Posterior vena cava (tissue), 2 donors: Measurements from ENCODE around the gene PDGFD. TPM values are rescaled to one million over a fixed set of nuclear protein-coding genes. Genes with fewer than 3 reads are reported as not detected.

Experiments
- DNase-seq: peaks from one replicate; pipeline ENCODE4 v3.0.0-alpha.2; 2020; ENCODE audit warnings: low spot score
- intact Hi-C, 2 donors: fragments of 100-400 bp; cut with DNase I; formaldehyde crosslinking; loops; one replicate each; pipeline versions ENCODE4 v1.14.1 to v1.14.2; 2022 to 2023
- total RNA-seq, 2 donors: library from RNA; stranded (reverse); fragmentation: NEBNext Ultra II Directional; extraction: Animal tissue kit (Norgen Biotek cat#: 25700); gene quantifications; one replicate each; pipeline ENCODE4 v1.2.1, GENCODE V29; 2021
- donor health status: DM: yes; HTN: yes; CAD: no.
- donor health status: DM: yes; HTN: yes; CAD: no.

The PDGFD gene
- total RNA-seq, 2 donors from 2014 or later, result 24.3 to 62.0 TPM

- DNase-seq, result no peak
- intact Hi-C loops, result no loop called here
Measured at GRCh38 chr11:103944251-103944940, 219.6 kb downstream of the PDGFD start.

- intact Hi-C loops, result no loop called here
- DNase-seq, result no peak
Measured at GRCh38 chr11:103942646-103943045, 221.3 kb downstream of the PDGFD start.

GRCh38 chr11:103940551-103940950 lies 223.4 kb downstream of the PDGFD start:
- intact Hi-C loops, result no loop called here
- DNase-seq, result no peak

GRCh38 chr11:103939694-103940093 lies 224.3 kb downstream of the PDGFD start:
- intact Hi-C loops, result no loop called here
- no peak for DNase-seq

GRCh38 chr11:103936059-103936458 lies 227.9 kb downstream of the PDGFD start:
- intact Hi-C loops, result no loop called here
- DNase-seq, result no peak

- intact Hi-C loops, result no loop called here
- no peak for DNase-seq
Measured at GRCh38 chr11:103935219-103935618, 228.7 kb downstream of the PDGFD start.

GRCh38 chr11:103929170-103929903 lies 234.6 kb downstream of the PDGFD start:
- no peak for DNase-seq
- intact Hi-C loops, result no loop called here

GRCh38 chr11:103928802-103929161 lies 235.2 kb downstream of the PDGFD start:
- intact Hi-C loops, result no loop called here
- DNase-seq, result no peak

- intact Hi-C loops, result no loop called here
- DNase-seq, result no peak
Measured at GRCh38 chr11:103928040-103928801, 235.7 kb downstream of the PDGFD start.

GRCh38 chr11:103927535-103927934 lies 236.4 kb downstream of the PDGFD start:
- no peak for DNase-seq
- intact Hi-C loops, result no loop called here

- no peak for DNase-seq
- intact Hi-C loops, result no loop called here
Measured at GRCh38 chr11:103926990-103927389, 237.0 kb downstream of the PDGFD start.

GRCh38 chr11:103924166-103925013 lies 239.6 kb downstream of the PDGFD start:
- intact Hi-C loops, result no loop called here
- DNase-seq, result no peak

GRCh38 chr11:103923451-103923931 lies 240.5 kb downstream of the PDGFD start:
- intact Hi-C loops, result no loop called here
- DNase-seq, result no peak

- intact Hi-C loops, result no loop called here
- DNase-seq, result no peak
Measured at GRCh38 chr11:103920933-103921332, 243.0 kb downstream of the PDGFD start.

GRCh38 chr11:103920449-103920848 lies 243.5 kb downstream of the PDGFD start:
- intact Hi-C loops, result no loop called here
- DNase-seq, result no peak

- intact Hi-C loops, result no loop called here
- no peak for DNase-seq
Measured at GRCh38 chr11:103910721-103911120, 253.2 kb downstream of the PDGFD start.

GRCh38 chr11:103907548-103908455 lies 256.1 kb downstream of the PDGFD start:
- DNase-seq, result no peak
- intact Hi-C loops, result no loop called here

- intact Hi-C loops, result no loop called here
- DNase-seq, result no peak
Measured at GRCh38 chr11:103907136-103907535, 256.8 kb downstream of the PDGFD start.
